GM04504 (cell line): Measurements from ENCODE around the gene HGD.

Experiments used
- DNase-seq: peaks from one replicate; pipeline ENCODE4 v3.0.0-alpha.2; 2012; ENCODE audit warnings: low read depth

Gene HGD

DNA sequence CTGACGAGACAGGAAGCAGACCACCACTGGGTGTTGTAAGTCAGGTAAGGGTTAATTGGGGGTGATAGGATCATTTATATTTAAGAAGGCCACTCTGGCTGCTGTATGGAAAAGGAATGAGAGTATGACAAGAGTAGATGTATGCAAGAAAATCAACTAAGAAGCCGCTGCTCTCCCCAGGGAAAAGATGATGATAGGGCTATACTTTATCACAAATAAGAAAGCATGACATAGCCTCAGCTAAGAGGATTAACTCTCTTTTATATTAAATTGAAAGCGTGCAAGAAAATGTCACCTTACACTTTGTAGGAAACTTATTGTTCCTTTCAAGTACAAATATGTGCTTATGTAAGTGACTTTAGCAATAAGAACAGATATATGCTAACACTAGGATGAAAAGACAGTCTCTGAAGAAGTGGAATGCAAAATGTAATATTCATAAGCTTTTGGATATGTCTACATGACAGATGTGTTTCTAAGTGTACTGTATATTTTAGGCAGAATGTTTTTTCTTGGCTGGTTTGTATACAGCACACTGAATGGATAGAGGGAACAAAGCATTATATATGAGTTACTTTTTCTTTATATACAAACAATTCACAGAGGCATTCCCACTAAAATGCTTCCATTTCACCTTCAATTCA, 94.6 kb downstream of the HGD start:
- no peak for DNase-seq
